Right renal pelvis (tissue), 4 donors: Measurements from ENCODE around the gene CAV3. TPM values are rescaled to one million over a fixed set of nuclear protein-coding genes. Genes with fewer than 3 reads are reported as not detected.

Source experiments
- DNase-seq, 4 donors: peaks; one replicate each; pipeline ENCODE4 v3.0.0-alpha.2; 2013; ENCODE audit warnings: low read depth in 4 of 4, low spot score in 3 of 4, missing footprints in 1 of 4
- polyA plus RNA-seq, 4 donors: library from polyadenylated mRNA; unstranded; fragments of 120-200 nt; gene quantifications; one replicate each; pipeline ENCODE4 v1.2.1, GENCODE V29; 2013; ENCODE audit not compliant: insufficient read length in 4 of 4

CAV3 gene
- polyA plus RNA-seq, 4 donors: 0.29 to 0.72 (median 0.50) TPM

- DNase-seq: no peak
Measured at GRCh38 chr3:8734137-8734878, 706 bp downstream of the CAV3 start.

GRCh38 chr3:8734908-8735307 is 1.3 kb downstream of the CAV3 start:
- DNase-seq: no peak

GRCh38 chr3:8736436-8736835 is 2.8 kb downstream of the CAV3 start:
- no peak for DNase-seq

GRCh38 chr3:8737301-8737700 is 3.7 kb downstream of the CAV3 start:
- no peak for DNase-seq

- DNase-seq: no peak
Measured at GRCh38 chr3:8737823-8738222, 4.2 kb downstream of the CAV3 start.

GRCh38 chr3:8738639-8739038 is 5.0 kb downstream of the CAV3 start:
- no peak for DNase-seq

GRCh38 chr3:8739757-8740504 is 6.3 kb downstream of the CAV3 start:
- no peak for DNase-seq

GRCh38 chr3:8741581-8742261 is 8.1 kb downstream of the CAV3 start:
- peak; percentile 28 to 60 (median 42) for DNase-seq

GRCh38 chr3:8743021-8743601 is 9.5 kb downstream of the CAV3 start:
- DNase-seq: no peak

- no peak for DNase-seq
Measured at GRCh38 chr3:8743911-8744310, 10.3 kb downstream of the CAV3 start.

- DNase-seq: no peak
Measured at GRCh38 chr3:8745619-8746370, 12.2 kb downstream of the CAV3 start.

GRCh38 chr3:8746780-8747345 is 13.3 kb downstream of the CAV3 start:
- DNase-seq: no peak

GRCh38 chr3:8749316-8749715 is 15.7 kb downstream of the CAV3 start:
- DNase-seq: no peak

GRCh38 chr3:8752832-8753231 is 19.2 kb downstream of the CAV3 start:
- DNase-seq: no peak

- no peak for DNase-seq
Measured at GRCh38 chr3:8755097-8755496, 21.5 kb downstream of the CAV3 start.

GRCh38 chr3:8755564-8756237 is 22.1 kb downstream of the CAV3 start:
- no peak for DNase-seq

- no peak for DNase-seq
Measured at GRCh38 chr3:8756671-8757070, 23.1 kb downstream of the CAV3 start.

GRCh38 chr3:8757551-8758518 is 24.2 kb downstream of the CAV3 start:
- DNase-seq: no peak
